NCI-H2196 treated with DMSO at 0.1 percent for 48 hours (cell line): Measurements from ENCODE around the gene MFSD12.
"Not testable (repeated sequence)": the region's sequence is repeated elsewhere in the genome, so short reads cannot be mapped to it uniquely, and the experiment has no call there.

ENCODE experiments used
- DNase-seq: peaks from one replicate; lab custom pipeline; 2025; ENCODE audit not compliant: unreplicated experiment; lab: John Stamatoyannopoulos, UW

Gene MFSD12

GRCh38 chr19:3538965-3539755 lies 18.2 kb downstream of the MFSD12 start, which contains the start of gene TEKTIP1:
Gene TEKTIP1 (plus strand): TSS chr19:3539174. CDS start chr19:3539178, 4 bp downstream.
- DNase-seq, result no peak

- no peak for DNase-seq
Measured at GRCh38 chr19:3538258-3538929, 19.0 kb downstream of the MFSD12 start.

- DNase-seq, result no peak
Measured at GRCh38 chr19:3537438-3538240, 19.7 kb downstream of the MFSD12 start.

GRCh38 chr19:3537101-3537437 lies 20.3 kb downstream of the MFSD12 start:
- DNase-seq, result no peak

- no peak for DNase-seq
Measured at GRCh38 chr19:3536429-3537100, 20.8 kb downstream of the MFSD12 start.

GRCh38 chr19:3535981-3536380 lies 21.4 kb downstream of the MFSD12 start:
- no peak for DNase-seq

- no peak for DNase-seq
Measured at GRCh38 chr19:3535563-3535965, 21.8 kb downstream of the MFSD12 start.

- DNase-seq, result no peak
Measured at GRCh38 chr19:3535235-3535535, 22.2 kb downstream of the MFSD12 start.

- no peak for DNase-seq
Measured at GRCh38 chr19:3534375-3535234, 22.8 kb downstream of the MFSD12 start.

GRCh38 chr19:3533563-3534216 lies 23.7 kb downstream of the MFSD12 start:
- DNase-seq, result no peak

GRCh38 chr19:3533033-3533432 lies 24.4 kb downstream of the MFSD12 start:
- no peak for DNase-seq

GRCh38 chr19:3532154-3532786 lies 25.1 kb downstream of the MFSD12 start:
- DNase-seq, result no peak

- no peak for DNase-seq
Measured at GRCh38 chr19:3531716-3532115, 25.7 kb downstream of the MFSD12 start.

GRCh38 chr19:3530389-3530788 lies 27.0 kb downstream of the MFSD12 start:
- DNase-seq, result no peak

- not testable (repeated sequence) for DNase-seq
Measured at GRCh38 chr19:3529299-3529698, 28.1 kb downstream of the MFSD12 start.

- no peak for DNase-seq
Measured at GRCh38 chr19:3528539-3529211, 28.7 kb downstream of the MFSD12 start.

- no peak for DNase-seq
Measured at GRCh38 chr19:3528080-3528479, 29.3 kb downstream of the MFSD12 start.

GRCh38 chr19:3527238-3527910 lies 30.0 kb downstream of the MFSD12 start:
- DNase-seq, result no peak
